SIG-M5 treated with dmso at 0.1 percent for 504 hours (cell line): Measurements from ENCODE around the gene CBR4.
"Not testable (repeated sequence)": the region's sequence is repeated elsewhere in the genome, so short reads cannot be mapped to it uniquely, and the experiment has no call there.

Source experiments
- DNase-seq: peaks from one replicate; lab custom pipeline; 2025; ENCODE audit not compliant: unreplicated experiment; lab: John Stamatoyannopoulos, UW

Gene CBR4

DNA sequence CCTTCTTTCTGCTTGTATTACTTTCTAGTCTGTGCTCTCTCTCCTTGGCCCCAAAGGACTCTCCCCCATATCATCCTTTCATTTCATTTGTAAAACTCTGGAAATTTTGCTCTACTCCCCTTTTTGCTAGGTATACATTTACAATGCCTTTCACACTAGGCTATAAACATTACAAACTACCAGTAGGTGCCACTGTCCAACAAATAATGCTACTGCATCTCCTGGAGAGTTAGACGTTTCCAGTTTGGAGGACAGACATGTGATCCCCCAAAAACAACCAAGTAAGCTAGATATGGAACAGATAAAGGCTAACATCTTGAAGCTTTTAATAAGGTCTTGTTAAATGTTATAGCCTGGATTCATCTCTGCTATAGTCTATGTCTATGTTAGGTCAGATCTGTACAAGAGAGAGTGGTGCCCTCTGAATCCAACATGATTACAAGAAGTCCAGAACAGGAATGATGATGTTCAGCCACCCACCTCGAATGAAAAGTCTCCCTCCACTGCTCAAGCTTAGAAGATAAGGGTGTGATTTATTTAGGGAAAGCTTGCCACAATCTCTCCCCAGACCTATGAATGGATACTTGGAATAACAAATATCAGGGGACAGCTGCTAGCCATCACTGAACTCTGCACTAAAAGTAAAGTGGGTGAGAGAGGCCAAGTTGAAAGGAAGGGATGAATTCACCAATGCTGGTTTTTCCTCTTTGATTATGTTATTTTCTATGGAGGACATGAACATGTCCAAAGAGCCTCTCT, 14.3 kb downstream of the CBR4 start:
- no peak for DNase-seq

- no peak for DNase-seq
These were observed 15.1 kb downstream of the CBR4 start for GRCh38 chr4:168994958-168995357.

DNA sequence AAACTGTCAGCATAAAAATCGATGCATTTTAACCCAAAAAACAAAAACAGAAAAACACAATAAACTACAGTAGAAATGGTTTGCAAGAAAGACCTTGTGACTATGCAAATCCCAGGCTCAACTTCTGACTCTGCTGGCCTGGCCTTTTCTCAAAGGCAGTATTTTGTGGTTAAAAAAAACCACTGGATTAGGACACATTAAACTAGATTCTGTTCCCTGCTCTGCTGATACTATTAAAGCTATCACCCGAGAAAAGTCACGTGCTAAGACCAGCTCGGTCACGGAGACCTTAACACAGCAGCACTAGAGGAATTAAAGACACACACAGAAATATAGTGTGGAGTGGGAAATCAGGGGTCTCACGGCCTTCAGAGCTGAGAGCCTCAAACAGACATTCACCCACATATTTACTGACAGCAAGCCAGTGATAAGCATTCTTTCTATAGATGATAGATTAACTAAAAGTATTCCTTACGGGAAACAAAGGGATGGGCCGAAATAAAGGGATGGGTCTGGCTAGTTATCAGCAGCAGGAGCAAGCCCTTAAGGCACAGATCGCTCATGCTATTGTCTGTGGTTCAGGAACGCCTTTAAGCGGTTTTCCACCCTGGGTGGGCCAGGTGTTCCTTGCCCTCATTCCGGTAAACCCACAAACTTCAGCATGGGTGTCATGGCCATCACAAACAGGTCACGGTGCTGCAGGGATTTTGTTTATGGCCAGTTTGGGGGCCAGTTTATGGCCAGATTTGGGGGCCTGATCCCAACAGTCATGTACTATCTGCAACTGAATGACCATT, 16.1 kb downstream of the CBR4 start:
- DNase-seq: peak; percentile 62

GRCh38 chr4:168992952-168993482, 17.0 kb downstream of the CBR4 start:
- not testable (repeated sequence) for DNase-seq

- no peak for DNase-seq
These were observed 28.1 kb downstream of the CBR4 start for GRCh38 chr4:168981942-168982341.

GRCh38 chr4:168981460-168981859, 28.6 kb downstream of the CBR4 start:
- no peak for DNase-seq

DNA sequence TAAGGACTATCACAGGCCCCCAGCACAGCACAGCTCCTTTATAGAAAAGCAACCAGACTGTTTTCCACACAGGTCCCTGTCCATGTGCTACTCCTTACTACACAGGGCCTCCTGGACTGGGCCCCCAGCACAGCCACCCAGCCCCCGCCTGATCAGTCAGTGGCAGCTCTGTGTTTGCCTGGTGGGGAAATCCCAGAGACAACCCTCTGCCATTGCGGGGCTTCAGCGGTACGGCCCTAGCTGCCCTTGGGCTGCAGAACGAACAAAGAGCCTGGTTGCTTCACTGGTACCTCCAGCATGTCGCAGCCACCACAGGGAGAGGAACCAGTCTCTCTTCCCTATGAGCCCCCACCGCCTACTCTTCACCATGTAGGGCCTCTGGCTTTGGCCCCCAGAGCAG, 30.7 kb downstream of the CBR4 start:
- DNase-seq: no peak

GRCh38 chr4:168978001-168978700, 31.9 kb downstream of the CBR4 start:
- DNase-seq: no peak

GRCh38 chr4:168972596-168972995, 37.5 kb downstream of the CBR4 start:
- DNase-seq: no peak

DNA sequence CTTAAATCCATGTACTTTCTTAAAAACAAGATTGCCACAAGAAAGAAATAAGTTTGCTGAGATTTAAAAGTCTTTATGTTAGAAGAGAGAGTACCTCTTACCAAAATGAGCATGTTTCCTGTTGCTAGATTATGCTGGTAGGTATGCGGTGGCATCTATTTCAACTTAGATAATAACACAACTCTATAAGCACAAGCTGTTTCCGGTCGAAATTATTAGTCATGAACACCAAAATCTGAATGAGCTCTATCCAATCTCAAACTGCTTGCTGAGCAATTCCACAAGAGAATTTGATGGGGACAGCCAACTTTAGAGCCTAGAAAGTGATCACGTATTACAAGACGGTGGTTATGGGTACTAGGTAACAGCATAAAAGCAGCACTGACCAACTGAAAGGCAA, 49.3 kb downstream of the CBR4 start:
- no peak for DNase-seq

- DNase-seq: no peak
These were observed 54.4 kb downstream of the CBR4 start for GRCh38 chr4:168955674-168956073.

DNA sequence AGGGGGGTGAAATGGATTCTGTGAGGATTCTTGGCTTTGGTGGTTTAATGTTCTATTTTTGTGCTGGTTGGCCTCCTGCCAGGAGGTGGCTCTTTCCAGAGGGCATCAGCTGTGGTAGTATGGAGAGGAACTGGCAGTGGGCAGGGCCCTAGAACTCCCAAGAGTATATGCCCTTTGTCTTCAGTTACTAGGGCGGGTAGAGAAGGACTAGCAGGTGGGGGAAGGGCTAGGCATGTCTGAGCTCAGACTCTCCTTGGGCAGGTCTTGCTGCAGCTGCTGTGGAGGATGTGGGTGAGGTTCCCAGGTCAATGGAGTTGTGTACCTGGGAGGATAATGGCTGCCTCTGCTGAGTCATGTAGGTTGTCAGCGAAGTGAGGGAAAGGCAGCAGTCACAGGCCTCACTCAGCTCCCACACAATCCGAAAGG, 57.2 kb downstream of the CBR4 start:
- DNase-seq: not testable (repeated sequence)

GRCh38 chr4:168945291-168945690, 64.8 kb downstream of the CBR4 start:
- DNase-seq: no peak

- no peak for DNase-seq
These were observed 67.1 kb downstream of the CBR4 start for GRCh38 chr4:168942985-168943384.
